ENCODE measurements around the gene TRERF1.
"Not testable (repeated sequence)": the region's sequence is repeated elsewhere in the genome, so short reads cannot be mapped to it uniquely, and the experiment has no call there.

The TRERF1 gene

GRCh38 chr6:42204768-42205282 lies 246.9 kb downstream of the TRERF1 start:
- Histone ChIP-seq H3K9me2 (replicated peaks; ENCODE audit: insufficient read depth, low read length) (no peaks in the 10 kb centered on the region), H3K9ac (ENCODE audit: low read length) (no peak overlapping the region), H3K36me3 (ENCODE audit: low read length) (peaks cover 16% of the 10 kb centered on the region), H3K9me3 (ENCODE audit: insufficient read depth, low read length) (no peaks in the 10 kb centered on the region), H3K4me2 (ENCODE audit: low read depth, low read length, poor library complexity, severe bottlenecking) (no peak overlapping the region), H3K27me3 (ENCODE audit: low read length) (no peaks in the 10 kb centered on the region), H3K79me2 (ENCODE audit: insufficient read depth, low read length) (no peaks in the 10 kb centered on the region), H4K20me1 (ENCODE audit: low read depth, low read length) (no peaks in the 10 kb centered on the region), H2AFZ (ENCODE audit: low read depth, low read length, severe bottlenecking) (no peak overlapping the region), H3K4me3 (ENCODE audit: insufficient read depth, low read length, poor library complexity, severe bottlenecking) (no peak overlapping the region), H3F3A (ENCODE audit: insufficient read depth) (0 out of 2 replicates have a peak, but pooled peaks cover 4% of the 10 kb centered on the region), H3K27ac (ENCODE audit: low read depth, low read length) (no peak overlapping the region)
- no peak for TF ChIP-seq EZH2phosphoT487 (conservative IDR thresholded peaks at IDR 0.05; ENCODE audit: low read length)
- no peak for TF ChIP-seq CTCF (IDR thresholded peaks at IDR 0.05; ENCODE audit: insufficient read depth, low read length, poor library complexity, severe bottlenecking)

- Histone ChIP-seq H3K36me3 (ENCODE audit: low read length) (peaks cover 6% of the 10 kb centered on the region; the same call in 1 of the 2 replicates), H3K4me2 (ENCODE audit: low read depth, low read length, poor library complexity, severe bottlenecking) (no peak overlapping the region), H3K4me3 (ENCODE audit: insufficient read depth, low read length, poor library complexity, severe bottlenecking) (no peak overlapping the region), H3K9me3 (ENCODE audit: insufficient read depth, low read length) (no peaks in the 10 kb centered on the region), H3K9me2 (replicated peaks; ENCODE audit: insufficient read depth, low read length) (no peaks in the 10 kb centered on the region), H3K27me3 (ENCODE audit: low read length) (no peaks in the 10 kb centered on the region), H2AFZ (ENCODE audit: low read depth, low read length, severe bottlenecking) (no peak overlapping the region), H3F3A (ENCODE audit: insufficient read depth) (0 out of 2 replicates have a peak, but pooled peaks cover 4% of the 10 kb centered on the region), H3K27ac (ENCODE audit: low read depth, low read length) (no peak overlapping the region), H3K79me2 (ENCODE audit: insufficient read depth, low read length) (no peaks in the 10 kb centered on the region), H4K20me1 (ENCODE audit: low read depth, low read length) (no peaks in the 10 kb centered on the region), H3K9ac (ENCODE audit: low read length) (no peak overlapping the region)
- TF ChIP-seq EZH2phosphoT487 (conservative IDR thresholded peaks at IDR 0.05; ENCODE audit: low read length) (no peak), CTCF (IDR thresholded peaks at IDR 0.05; ENCODE audit: insufficient read depth, low read length, poor library complexity, severe bottlenecking) (no peak)
These were observed 248.5 kb downstream of the TRERF1 start for GRCh38 chr6:42203183-42203582.

- not testable (repeated sequence) for H2AFZ ChIP-seq (ENCODE audit: low read depth, low read length, severe bottlenecking); H3K36me3 ChIP-seq (ENCODE audit: low read length); H3K4me3 ChIP-seq (ENCODE audit: insufficient read depth, low read length, poor library complexity, severe bottlenecking); H3K4me2 ChIP-seq (ENCODE audit: low read depth, low read length, poor library complexity, severe bottlenecking); H3K9me3 ChIP-seq (ENCODE audit: insufficient read depth, low read length); H3K27ac ChIP-seq (ENCODE audit: low read depth, low read length); H3K9me2 ChIP-seq (replicated peaks; ENCODE audit: insufficient read depth, low read length); H3K79me2 ChIP-seq (ENCODE audit: insufficient read depth, low read length); H3F3A ChIP-seq (ENCODE audit: insufficient read depth); H3K9ac ChIP-seq (ENCODE audit: low read length); H4K20me1 ChIP-seq (ENCODE audit: low read depth, low read length); H3K27me3 ChIP-seq (ENCODE audit: low read length)
These were observed 249.4 kb downstream of the TRERF1 start for GRCh38 chr6:42202131-42202915.

GRCh38 chr6:42201382-42201781 lies 250.3 kb downstream of the TRERF1 start:
- Histone ChIP-seq H3K27me3 (ENCODE audit: low read length) (no peaks in the 10 kb centered on the region), H3K9me2 (replicated peaks; ENCODE audit: insufficient read depth, low read length) (no peaks in the 10 kb centered on the region), H4K20me1 (ENCODE audit: low read depth, low read length) (no peaks in the 10 kb centered on the region), H3K36me3 (ENCODE audit: low read length) (0 out of 2 replicates have a peak, but pooled peaks cover 2% of the 10 kb centered on the region), H2AFZ (ENCODE audit: low read depth, low read length, severe bottlenecking) (no peak overlapping the region), H3K4me2 (ENCODE audit: low read depth, low read length, poor library complexity, severe bottlenecking) (no peak overlapping the region), H3K27ac (ENCODE audit: low read depth, low read length) (no peak overlapping the region), H3K9me3 (ENCODE audit: insufficient read depth, low read length) (no peaks in the 10 kb centered on the region), H3F3A (ENCODE audit: insufficient read depth) (0 out of 2 replicates have a peak, but pooled peaks cover 4% of the 10 kb centered on the region), H3K4me3 (ENCODE audit: insufficient read depth, low read length, poor library complexity, severe bottlenecking) (no peak overlapping the region), H3K9ac (ENCODE audit: low read length) (no peak overlapping the region), H3K79me2 (ENCODE audit: insufficient read depth, low read length) (no peaks in the 10 kb centered on the region)
- no peak for TF ChIP-seq EZH2phosphoT487 (conservative IDR thresholded peaks at IDR 0.05; ENCODE audit: low read length)
- no peak for TF ChIP-seq CTCF (IDR thresholded peaks at IDR 0.05; ENCODE audit: insufficient read depth, low read length, poor library complexity, severe bottlenecking)
